Endodermal cell (in vitro differentiated cells): ENCODE measurements around the gene HGFAC. TPM values are rescaled to one million over a fixed set of nuclear protein-coding genes. Genes with fewer than 3 reads are reported as not detected.

ENCODE experiments used
- DNase-seq: peaks from one replicate; pipeline ENCODE4 v3.0.0-alpha.2; 2017
- H3K27ac ChIP-seq: 2 replicates; pipeline ENCODE4 v1.5.1; 2013; ENCODE audit warnings: mild to moderate bottlenecking, low read depth, low read length, moderate library complexity
- H3K27me3 ChIP-seq: 2 replicates; pipeline ENCODE4 v1.6.1; 2013; ENCODE audit warnings: mild to moderate bottlenecking, low read length, moderate library complexity; ENCODE audit not compliant: insufficient read depth, control insufficient read depth, poor library complexity, severe bottlenecking
- H3K36me3 ChIP-seq: 2 replicates; pipeline ENCODE4 v1.7.0; 2013; ENCODE audit warnings: mild to moderate bottlenecking, low read length, moderate library complexity; ENCODE audit not compliant: control insufficient read depth, insufficient read depth
- H3K4me1 ChIP-seq: one replicate; pipeline ENCODE4 v1.7.0; 2013; ENCODE audit warnings: low read length; ENCODE audit not compliant: control insufficient read depth, insufficient read depth
- H3K4me3 ChIP-seq: 2 replicates; pipeline ENCODE4 v1.5.1; 2013; ENCODE audit warnings: mild to moderate bottlenecking, low read length, moderate library complexity
- H3K9ac ChIP-seq: 2 replicates; pipeline ENCODE4 v1.6.1; 2013; ENCODE audit warnings: mild to moderate bottlenecking, low read length, moderate library complexity; ENCODE audit not compliant: poor library complexity, severe bottlenecking; ENCODE audit errors: extremely low read depth
- H3K9me3 ChIP-seq: 2 replicates; pipeline ENCODE4 v1.6.1; 2013; ENCODE audit warnings: mild to moderate bottlenecking, low read length, moderate library complexity; ENCODE audit not compliant: control insufficient read depth
- H3K27ac Mint-ChIP-seq: 2 replicates; pipeline ENCODE4 v1.8.0; 2020; ENCODE audit warnings: mixed read lengths
- H3K27me3 Mint-ChIP-seq: 2 replicates; pipeline ENCODE4 v1.8.0; 2021; ENCODE audit warnings: mild to moderate bottlenecking, mixed read lengths; ENCODE audit not compliant: insufficient read depth
- H3K36me3 Mint-ChIP-seq: 2 replicates; pipeline ENCODE4 v1.8.0; 2020; ENCODE audit warnings: low read depth, mixed read lengths
- H3K4me1 Mint-ChIP-seq: 2 replicates; pipeline ENCODE4 v1.8.0; 2020; ENCODE audit warnings: mixed read lengths
- H3K4me3 Mint-ChIP-seq: 2 replicates; pipeline ENCODE4 v1.8.0; 2020; ENCODE audit warnings: mild to moderate bottlenecking, moderate library complexity, mixed read lengths
- H3K9me3 Mint-ChIP-seq: 2 replicates; pipeline ENCODE4 v1.8.0; 2020; ENCODE audit warnings: mild to moderate bottlenecking, mixed read lengths
- CTCF ChIP-seq: fragments of 200-600 bp; sonication (generic); conservative IDR thresholded peaks from 2 replicates; pipeline ENCODE4 v1.5.0; 2021; ENCODE audit warnings: antibody characterized with exemption, mild to moderate bottlenecking
- WGBS, 2 experiments: methylation state at CpG; one replicate each; pipeline versions ENCODE4 v1.1.5 to v1.1.7; 2013; ENCODE audit warnings: missing lambda C conversion rate in 2 of 2, mixed read lengths in 1 of 2; ENCODE audit not compliant: insufficient coverage in 1 of 2, insufficient read length in 1 of 2; 5-methylcytosine and 5-hydroxymethylcytosine counted together
- total RNA-seq, 2 donors: library from RNA; stranded (reverse); fragmentation: NEBNext Ultra II Directional in 1 of 2; extraction: Animal tissue kit (Norgen Biotek cat#: 25700) in 1 of 2; gene quantifications; 2 replicates in 1 of 2; 3 replicates in 1 of 2; pipeline ENCODE4 v1.2.1, GENCODE V29; 2021

The HGFAC gene
- total RNA-seq, 2 donors from 2014 or later, result 0.46 TPM; not detected in 1

- no peak overlapping the region for H3K27ac Mint-ChIP-seq
- no peaks in the 10 kb centered on the region for H3K9me3 ChIP-seq
- H3K9me3 Mint-ChIP-seq, result peaks cover 10% of the 10 kb centered on the region
- no peak overlapping the region for H3K4me3 Mint-ChIP-seq
- no peak for TF ChIP-seq CTCF
- no peaks in the 10 kb centered on the region for H3K4me1 ChIP-seq
- no peak overlapping the region for H3K27ac ChIP-seq
- H3K36me3 Mint-ChIP-seq, result no peaks in the 10 kb centered on the region
- peaks cover 51% of the 10 kb centered on the region for H3K27me3 Mint-ChIP-seq
- peaks cover 33% of the 10 kb centered on the region for H3K27me3 ChIP-seq
- 87 to 92% methylated on average over 5 of the region's 5 CpGs for WGBS, 2 experiments
- no peaks in the 10 kb centered on the region for H3K4me1 Mint-ChIP-seq
- H3K36me3 ChIP-seq, result no peaks in the 10 kb centered on the region
- DNase-seq, result no peak
- H3K9ac ChIP-seq, result no peak overlapping the region
- no peak overlapping the region for H3K4me3 ChIP-seq
Observed at GRCh38 chr4:3460926-3461325, 19.2 kb downstream of the HGFAC start.

- Mint-ChIP-seq H3K27ac (no peak overlapping the region), H3K27me3 (peaks cover 50% of the 10 kb centered on the region)
Observed at GRCh38 chr4:3461515-3462291, 19.9 kb downstream of the HGFAC start.

GRCh38 chr4:3462321-3462789 lies 20.6 kb downstream of the HGFAC start:
- H3K9me3 ChIP-seq, result no peaks in the 10 kb centered on the region
- WGBS, 2 experiments, result 93 to 97% methylated on average over 6 to 10 of the region's 10 CpGs
- H3K4me1 ChIP-seq, result no peaks in the 10 kb centered on the region
- H3K9ac ChIP-seq, result no peak overlapping the region
- no peak overlapping the region for H3K4me3 ChIP-seq
- H3K4me3 Mint-ChIP-seq, result peak overlapping the region; percentile 27
- no peaks in the 10 kb centered on the region for H3K36me3 Mint-ChIP-seq
- DNase-seq, result no peak
- peaks cover 3% of the 10 kb centered on the region for H3K9me3 Mint-ChIP-seq
- no peak for TF ChIP-seq CTCF
- peaks cover 46% of the 10 kb centered on the region for H3K27me3 Mint-ChIP-seq
- peaks cover 33% of the 10 kb centered on the region for H3K27me3 ChIP-seq
- no peak overlapping the region for H3K27ac Mint-ChIP-seq
- H3K4me1 Mint-ChIP-seq, result no peaks in the 10 kb centered on the region
- no peak overlapping the region for H3K27ac ChIP-seq
- H3K36me3 ChIP-seq, result no peaks in the 10 kb centered on the region

More at GRCh38 chr4:3461515-3462291, 19.9 kb downstream of the HGFAC start:
- Histone ChIP-seq H3K4me1 (no peaks in the 10 kb centered on the region), H3K9ac (no peak overlapping the region), H3K36me3 (no peaks in the 10 kb centered on the region), H3K4me3 (no peak overlapping the region), H3K9me3 (no peaks in the 10 kb centered on the region), H3K27ac (no peak overlapping the region), H3K27me3 (peaks cover 33% of the 10 kb centered on the region)
- H3K4me1 Mint-ChIP-seq, result no peaks in the 10 kb centered on the region
- H3K4me3 Mint-ChIP-seq, result no peak overlapping the region
- peaks cover 6% of the 10 kb centered on the region for H3K9me3 Mint-ChIP-seq
- H3K36me3 Mint-ChIP-seq, result no peaks in the 10 kb centered on the region
- DNase-seq, result no peak
- no peak for TF ChIP-seq CTCF
- 91 to 92% methylated on average over 15 to 25 of the region's 25 CpGs for WGBS, 2 experiments
